K562 (cell line): ENCODE results near the gene SLC25A45. TPM values are rescaled to one million over a fixed set of nuclear protein-coding genes. Genes with fewer than 3 reads are reported as not detected.

Source experiments
- ATAC-seq: fragments of 200-7000 bp; cut with Tn5 transposase; 3 replicates; pipeline ENCODE4 v1.9.1; 2020; ENCODE audit warnings: moderate library complexity
- BruUV-seq: library from RNA; stranded (reverse); fragments of 400-500 nt; replicated peaks from 2 replicates; lab custom pipeline; 2021; lab: Mats Ljungman, UMichigan
- CTCF ChIA-PET: fragments of 300-600 bp; formaldehyde crosslinking; extraction: SDS; loops from one replicate; lab custom pipeline; 2021; ENCODE audit warnings: low intra/inter-chr PET ratio; lab: Yijun Ruan, JAX
- POLR2A ChIA-PET: fragments of 300-600, 350-650 bp; sonication (Branson Sonifier 250); formaldehyde crosslinking; extraction: SDS; loops from one replicate; lab custom pipeline; 2021; ENCODE audit warnings: antibody characterized with exemption, inconsistent platforms; lab: Yijun Ruan, JAX
- DNase-seq, 4 experiments: peaks; one replicate each; pipeline versions ENCODE4 v3.0.0 to v3.0.0-alpha.2; 2011 to 2018; ENCODE audit warnings: low spot score in 3 of 4, mixed read lengths in 3 of 4; ENCODE audit errors: extremely low read depth in 1 of 4
- FAIRE-seq: peaks from 2 replicates; lab custom pipeline; 2011; peaks lifted over from hg19 to GRCh38; lab: Jason Lieb, UNC
- H2AFZ ChIP-seq: 2 replicates; pipeline ENCODE4 v1.6.0; 2011; ENCODE audit warnings: low read depth, low read length, control low read depth, inconsistent platforms
- H3K27ac ChIP-seq: fragments of 200-600 bp; 3 replicates; pipeline ENCODE4 v1.8.0; 2011; ENCODE audit warnings: low read depth, mild to moderate bottlenecking, control low read depth, inconsistent platforms, low read length, moderate library complexity, mixed read lengths; ENCODE audit errors: extremely low read depth
- H3K27me3 ChIP-seq, 2 experiments: fragments of 300-600 bp in 1 of 2; 2 replicates in 1 of 2; 3 replicates in 1 of 2; pipeline versions ENCODE4 v1.6.0 to v1.8.0; 2011; ENCODE audit warnings: inconsistent platforms in 2 of 2, low read length in 2 of 2, mild to moderate bottlenecking in 1 of 2, mixed read lengths in 1 of 2, moderate library complexity in 1 of 2; ENCODE audit not compliant: control insufficient read depth in 2 of 2, insufficient read depth in 2 of 2
- H3K36me3 ChIP-seq: fragments of 300-600 bp; 3 replicates; pipeline ENCODE4 v1.8.0; 2011; ENCODE audit warnings: mild to moderate bottlenecking, low read length, inconsistent platforms; ENCODE audit not compliant: control insufficient read depth, insufficient read depth
- H3K4me1 ChIP-seq, 2 experiments: fragments of 200-600 bp in 1 of 2; replicated peaks in 1 of 2; 2 replicates in 1 of 2; 3 replicates in 1 of 2; pipeline versions ENCODE4 v1.5.1 to v1.8.0; 2011; ENCODE audit warnings: inconsistent platforms in 2 of 2, low read length in 2 of 2, mild to moderate bottlenecking in 1 of 2, mixed read lengths in 1 of 2, moderate library complexity in 1 of 2; ENCODE audit not compliant: control insufficient read depth in 2 of 2, insufficient read depth in 2 of 2
- H3K4me2 ChIP-seq: 2 replicates; pipeline ENCODE4 v1.6.1; 2011; ENCODE audit warnings: low read length, control low read depth, inconsistent platforms, mixed read lengths; ENCODE audit not compliant: insufficient read depth
- H3K4me3 ChIP-seq: fragments of 200-600 bp; sonication (generic), shearing (Covaris generic); 2 replicates; pipeline ENCODE4 v1.5.1; 2016; ENCODE audit warnings: control low read depth, inconsistent platforms
- H3K79me2 ChIP-seq: fragments of 200-600 bp; 3 replicates; pipeline ENCODE4 v1.8.0; 2011; ENCODE audit warnings: low read length, inconsistent platforms; ENCODE audit not compliant: control insufficient read depth, insufficient read depth
- H3K9ac ChIP-seq, 2 experiments: 2 replicates each; pipeline versions ENCODE4 v1.6.0 to v1.6.1; 2011; ENCODE audit warnings: low read depth in 2 of 2, low read length in 2 of 2, control low read depth in 1 of 2, inconsistent platforms in 1 of 2, mild to moderate bottlenecking in 1 of 2, mixed read lengths in 1 of 2; ENCODE audit not compliant: insufficient read depth in 1 of 2
- H3K9me1 ChIP-seq: one replicate; pipeline ENCODE4 v1.6.0; 2011; ENCODE audit warnings: inconsistent platforms, mild to moderate bottlenecking, low read length, moderate library complexity; ENCODE audit not compliant: control insufficient read depth, insufficient read depth
- H3K9me3 ChIP-seq: replicated peaks from 2 replicates; pipeline ENCODE4 v1.5.1; 2011; ENCODE audit warnings: low read depth, low read length, inconsistent platforms; ENCODE audit not compliant: control insufficient read depth, insufficient read depth
- H4K20me1 ChIP-seq: replicated peaks from 2 replicates; pipeline ENCODE4 v1.6.1; 2011; ENCODE audit warnings: low read length, inconsistent platforms, mixed read lengths; ENCODE audit not compliant: control insufficient read depth, insufficient read depth
- ELF4 ChIP-seq: fragments of 450-650 bp; formaldehyde crosslinking; IDR thresholded peaks from 2 replicates; pipeline ENCODE4 v1.4.0; 2022; ENCODE audit warnings: missing genetic modification characterization
- FOS ChIP-seq: IDR thresholded peaks from 3 replicates; pipeline ENCODE4 v1.6.1; 2011; ENCODE audit not compliant: insufficient read length; ENCODE audit errors: extremely low read depth
- JUNB ChIP-seq: fragments of 450-650 bp; formaldehyde crosslinking; conservative IDR thresholded peaks from 2 replicates; pipeline ENCODE4 v1.4.0; 2020; ENCODE audit warnings: mild to moderate bottlenecking
- MLLT1 ChIP-seq, 2 experiments: fragments of 450-650 bp; IDR thresholded peaks; 2 replicates each; pipeline ENCODE4 v1.6.1; 2016
- NFIC ChIP-seq: fragments of 450-650 bp; IDR thresholded peaks from 2 replicates; pipeline ENCODE4 v1.6.1; 2017; ENCODE audit warnings: mild to moderate bottlenecking, inconsistent platforms
- PHF21A ChIP-seq: fragments of 450-650 bp; IDR thresholded peaks from 2 replicates; pipeline ENCODE4 v1.6.1; 2017; ENCODE audit warnings: low read depth, borderline replicate concordance
- POLR2B ChIP-seq: fragments of 450-650 bp; IDR thresholded peaks from 2 replicates; pipeline ENCODE4 v1.6.1; 2018; ENCODE audit warnings: low read depth; ENCODE audit not compliant: partially characterized antibody
- POLR2G ChIP-seq: fragments of 200-400 bp; formaldehyde crosslinking; IDR thresholded peaks from 2 replicates; pipeline ENCODE4 v1.6.1; 2017; ENCODE audit warnings: low read depth, mild to moderate bottlenecking, antibody characterized with exemption, low read length, moderate library complexity
- RAD21 ChIP-seq, 2 experiments: fragments of 250-450 bp in 1 of 2; fragments of 450-650 bp in 1 of 2; sonication (Bioruptor Pico) in 1 of 2; formaldehyde crosslinking in 1 of 2; IDR thresholded peaks in 1 of 2; conservative IDR thresholded peaks in 1 of 2; 2 replicates each; pipeline versions ENCODE4 v1.4.0 to v1.8.0; 2020 to 2022; ENCODE audit warnings: mild to moderate bottlenecking in 2 of 2, moderate library complexity in 1 of 2
- SMARCA5 ChIP-seq: fragments of 450-650 bp; IDR thresholded peaks from 2 replicates; pipeline ENCODE4 v1.6.1; 2016
- SPI1 ChIP-seq: IDR thresholded peaks from 2 replicates; pipeline ENCODE4 v1.6.1; 2011; ENCODE audit warnings: low read depth, low read length, control low read depth, borderline replicate concordance
- SRF ChIP-seq, 2 experiments: fragments of 250-450, 450-650 bp in 1 of 2; sonication (Bioruptor Pico) in 1 of 2; sonication (generic) in 1 of 2; formaldehyde crosslinking; IDR thresholded peaks; 2 replicates each; pipeline versions ENCODE4 v1.5.0 to v1.5.1; 2020 to 2022; ENCODE audit warnings: mild to moderate bottlenecking in 1 of 2, missing genetic modification reagents in 1 of 2
- SUPT5H ChIP-seq: fragments of 450-650 bp; IDR thresholded peaks from 2 replicates; pipeline ENCODE4 v1.6.1; 2016
- TGIF2 ChIP-seq: sonication (generic); formaldehyde crosslinking; IDR thresholded peaks from 2 replicates; pipeline ENCODE4 v1.8.1; 2022; ENCODE audit warnings: mild to moderate bottlenecking, missing genetic modification reagents, moderate library complexity
- THRB ChIP-seq: fragments of 450-650 bp; formaldehyde crosslinking; conservative IDR thresholded peaks from 2 replicates; pipeline ENCODE4 v1.4.0; 2022; ENCODE audit warnings: mild to moderate bottlenecking, missing genetic modification characterization
- XRCC5 ChIP-seq: fragments of 200-400 bp; formaldehyde crosslinking; IDR thresholded peaks from 2 replicates; pipeline ENCODE4 v1.6.1; 2017; ENCODE audit warnings: low read depth, mild to moderate bottlenecking, low read length
- ZEB2 ChIP-seq: fragments of 450-650 bp; IDR thresholded peaks from 2 replicates; pipeline ENCODE4 v1.6.1; 2016
- ZFP91 ChIP-seq: sonication (generic); formaldehyde crosslinking; IDR thresholded peaks from 2 replicates; pipeline ENCODE4 v1.8.0; 2022; ENCODE audit warnings: mild to moderate bottlenecking, missing genetic modification reagents
- ZNF41 ChIP-seq: fragments of 250-450 bp; sonication (Bioruptor Pico); conservative IDR thresholded peaks from 2 replicates; pipeline ENCODE4 v1.4.0; 2020; ENCODE audit warnings: mild to moderate bottlenecking
- WGBS: fragments of 100-300 bp; shearing (Covaris generic); methylation state at CpG from one replicate; pipeline ENCODE4 v1.1.6; 2016; ENCODE audit warnings: low coverage, mixed read lengths; ENCODE audit not compliant: insufficient coverage; ENCODE audit errors: missing lambda C conversion rate; 5-methylcytosine and 5-hydroxymethylcytosine counted together
- in situ Hi-C: fragments of 300-500 bp; cut with MboI; formaldehyde crosslinking; loops from 4 replicates; pipeline ENCODE4 v1.15.0; 2018; ENCODE audit warnings: inconsistent platforms, mixed read lengths
- intact Hi-C: fragments of 100-400 bp; cut with micrococcal nuclease; formaldehyde crosslinking; loops from 2 replicates; pipeline ENCODE4 v1.14.2; 2022
- polyA plus RNA-seq, 8 experiments: library from polyadenylated mRNA; depleted of rRNA in 4 of 8; stranded (reverse) in 5 of 8; unstranded in 3 of 8; fragments of >200 nt; fragmentation: Nextera tagmentation in 2 of 8; fragmentation: Illumina TruSeq in 1 of 8; extraction: Ambion mirVana in 2 of 8; extraction: Trizol in 1 of 8; gene quantifications; 2 replicates each; pipeline versions ENCODE4 v1.2.1 to v1.2.3, GENCODE V29; 2011 to 2014; ENCODE audit warnings: inconsistent platforms in 1 of 8, missing spikeins in 1 of 8
- total RNA-seq, 7 experiments: library from RNA; depleted of rRNA in 6 of 7; stranded (reverse); fragments of >200 nt in 6 of 7; fragmentation: Illumina TruSeq in 2 of 7; extraction: Trizol in 2 of 7; gene quantifications; 2 replicates each; pipeline versions ENCODE4 v1.2.1 to v1.2.3, GENCODE V29; 2011 to 2021; ENCODE audit warnings: low replicate concordance in 1 of 7

Gene SLC25A45
- total and polyA plus RNA-seq, 9 of the 15 experiments (the other 6 are each of a cell fraction or from before 2014, with no cell fraction given), result 0.15 to 2.3 (median 0.68) TPM

GRCh38 chr11:65418431-65418680, 35.9 kb upstream of the SLC25A45 start:
- intact Hi-C loops, result no loop called here
- TF ChIP-seq ZEB2, result no peak
- TF ChIP-seq RAD21 (CRISPR knock-in tag; conservative IDR thresholded peaks at IDR 0.05 in 1 of 2, IDR thresholded peaks at IDR 0.05 in 1 of 2), result peak in 1 of 2 experiments; percentile 18; a peak in 1 of 4 replicates
- TF ChIP-seq NFIC, result no peak
- 0 out of 2 replicates have a peak, but pooled peaks have one; percentile 10 for TF ChIP-seq ZFP91
- TF ChIP-seq SRF (CRISPR knock-in tag; IDR thresholded peaks at IDR 0.05), result 0 out of 4 replicates have a peak, but pooled peaks of 1 of the 2 experiments have one; percentile 4
- TF ChIP-seq XRCC5, result no peak
- TF ChIP-seq MLLT1 (IDR thresholded peaks at IDR 0.05), result peak in 1 of 2 experiments; percentile 55; a peak in 1 of 4 replicates
- 0 out of 2 replicates have a peak, but pooled peaks have one; percentile 31 for TF ChIP-seq SPI1
- peak; percentile 16; the same call in 1 of the 2 replicates for TF ChIP-seq POLR2G
- no peak for TF ChIP-seq ZNF41 (CRISPR knock-in tag)
- peak; percentile 88 for TF ChIP-seq SMARCA5
- 0 out of 2 replicates have a peak, but pooled peaks have one; percentile 11 for TF ChIP-seq THRB (CRISPR knock-in tag)
- TF ChIP-seq FOS, result no peak
- TF ChIP-seq ELF4, result no peak
- no peak for TF ChIP-seq PHF21A
- peak; percentile 32; the same call in 1 of the 2 replicates for TF ChIP-seq SUPT5H
- peak; percentile 30 for TF ChIP-seq POLR2B
- TF ChIP-seq TGIF2 (CRISPR knock-in tag), result no peak
- no peak for TF ChIP-seq JUNB

More at GRCh38 chr11:65418431-65418680, 35.9 kb upstream of the SLC25A45 start:
- BruUV-seq, result no TSS peak
- WGBS, result 6% methylated on average over 2 of the region's 4 CpGs
- Histone ChIP-seq H3K4me2 (peak overlapping the region; percentile 91), H3K79me2 (peaks cover 68% of the 10 kb centered on the region), H3K36me3 (peaks cover 11% of the 10 kb centered on the region; the same call in 2 of the 3 replicates), H3K4me1 (peaks cover 51 to 74% of the 10 kb centered on the region in 2 experiments), H4K20me1 (peaks cover 6% of the 10 kb centered on the region), H3K27ac (peak overlapping the region; percentile 98), H3K9ac (peak overlapping the region; percentile 88 to 98), H3K9me1 (no peaks in the 10 kb centered on the region), H3K27me3 (no peaks in the 10 kb centered on the region), H2AFZ (peak overlapping the region; percentile 70), H3K9me3 (no peaks in the 10 kb centered on the region), H3K4me3 (peak overlapping the region; percentile 43; the same call in 1 of the 2 replicates)
- FAIRE-seq, result no peak
- ChIA-PET CTCF (interaction anchor here (0.5 kb wide), 1 partner anchor 88 kb away, joined by 3 read pairs; no protein-coding TSS in a partner anchor), POLR2A (interaction anchor here (2.0 to 17.3 kb wide), 6 partner anchors 7 to 88 kb away, joined by 10 to 1349 read pairs (median 218); partner anchors contain the start of genes FRMD8, MALAT1, NEAT1 and SLC25A45)
- in situ Hi-C loops, result loop anchor here (5.0 kb wide), 1 partner anchor 94 kb away; no protein-coding TSS in a partner anchor
- peak in 1 of 4 experiments; percentile 66 for DNase-seq
- ATAC-seq, result no peak
